ENCODE results near the gene ABTB1.

Gene ABTB1

DNA sequence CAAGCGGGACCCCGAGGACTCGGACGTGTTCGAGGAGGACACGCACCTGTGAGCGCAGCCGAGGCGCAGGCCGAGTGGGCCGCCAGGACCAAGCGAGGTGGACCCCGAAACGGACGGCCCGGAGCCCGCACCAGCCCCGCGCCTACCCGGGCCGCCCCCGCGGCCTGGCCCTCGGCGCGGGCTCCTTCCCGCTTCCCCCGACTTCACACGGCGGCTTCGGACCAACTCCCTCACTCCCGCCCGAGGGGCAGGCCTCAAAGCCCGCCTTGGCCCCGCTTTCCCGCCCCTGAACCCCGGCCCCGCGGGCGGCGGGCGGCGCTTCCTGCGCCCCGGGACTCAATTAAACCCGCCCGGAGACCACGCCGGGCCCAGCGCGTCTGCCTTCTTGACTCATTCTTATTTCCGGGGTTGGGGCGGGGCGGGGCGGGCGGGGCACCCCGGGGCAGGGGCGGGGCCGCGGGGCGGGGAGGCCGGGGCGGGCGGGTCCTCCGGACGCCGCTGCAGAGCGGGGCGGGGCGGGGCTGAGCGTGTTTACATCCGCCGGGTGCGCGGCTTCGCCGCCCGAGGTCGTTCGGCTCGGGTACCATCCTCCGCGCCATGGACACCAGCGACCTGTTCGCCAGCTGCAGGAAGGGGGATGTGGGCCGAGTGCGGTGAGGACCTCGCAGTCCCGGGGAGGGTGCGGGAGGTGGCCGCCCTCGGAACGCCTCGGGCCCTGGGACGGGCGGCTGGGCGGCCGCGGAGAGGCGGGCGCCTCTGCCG lies at the start of gene ABTB1:
TSS of gene ABTB1 (plus strand) at position 524 of the 762 bp plus-strand sequence. CDS start at position 598, 74 bp downstream.
- DNase-seq (ENCODE audit: low read depth) = peak; percentile 76

DNA sequence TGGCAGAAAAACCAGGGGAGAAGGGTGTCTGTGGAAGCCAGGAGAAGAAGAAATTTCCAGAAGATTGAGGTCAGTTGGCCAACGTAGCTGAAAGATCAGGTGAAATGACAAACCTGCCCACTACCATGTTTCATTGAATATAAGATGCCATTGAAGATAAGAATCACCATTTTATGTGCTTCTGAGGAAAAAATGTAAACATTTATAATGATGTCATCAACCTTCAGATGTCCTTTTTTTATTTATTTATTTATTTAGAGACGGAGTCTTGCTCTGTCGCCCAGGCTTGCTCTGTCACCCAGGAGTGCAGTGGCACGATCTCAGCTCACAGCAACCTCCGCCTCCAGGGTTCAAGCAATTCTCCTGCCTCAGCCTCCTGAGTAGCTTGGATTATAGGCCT lies 48.7 kb upstream of the ABTB1 start:
- no peak for DNase-seq (ENCODE audit: low read depth)

DNA sequence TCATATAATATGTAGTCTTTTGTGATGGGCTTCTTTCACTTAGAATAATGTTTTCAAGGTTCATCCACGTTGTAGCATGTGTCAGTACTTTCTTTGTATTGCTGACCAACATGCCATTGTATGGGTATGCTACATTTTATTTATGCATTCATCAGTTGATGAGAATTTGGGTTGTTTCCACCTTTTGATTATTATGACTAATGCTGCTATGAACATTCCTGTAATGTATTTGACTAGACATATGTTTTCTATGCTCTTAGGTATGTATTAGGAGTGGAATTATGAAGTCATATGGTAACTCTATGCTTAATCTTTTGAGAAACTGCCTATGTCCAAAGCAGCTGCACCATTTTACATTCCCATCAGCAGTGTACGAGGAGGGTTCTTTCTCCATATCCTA lies 46.9 kb upstream of the ABTB1 start:
- no peak for DNase-seq (ENCODE audit: low read depth)

DNA sequence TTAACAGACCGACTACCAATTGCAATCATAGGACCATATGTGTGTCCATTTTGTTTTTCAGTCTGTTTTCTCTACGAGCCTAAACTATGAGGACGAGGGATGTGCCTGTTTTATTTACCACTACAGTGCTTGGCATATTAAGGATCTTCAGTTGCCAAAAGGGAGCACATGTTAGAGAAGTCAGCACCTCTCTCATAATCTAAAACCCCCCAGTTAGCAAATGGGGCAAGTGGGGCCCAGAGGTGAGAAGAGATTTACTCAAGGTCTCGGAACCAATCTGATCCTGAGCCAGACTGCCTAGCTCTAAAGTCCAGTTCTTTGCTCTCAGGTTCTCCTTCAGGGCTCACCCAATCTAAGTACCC lies 44.3 kb upstream of the ABTB1 start:
- DNase-seq (ENCODE audit: low read depth) = no peak

GRCh38 chr3:127628788-127629466 lies 43.8 kb upstream of the ABTB1 start, which contains the start of gene PODXL2:
TSS of gene PODXL2 (plus strand) at chr3:127629185. CDS start at chr3:127629220, 35 bp downstream.
- DNase-seq (ENCODE audit: low read depth) = peak; percentile 59

GRCh38 chr3:127629467-127630403 lies 43.0 kb upstream of the ABTB1 start:
- DNase-seq (ENCODE audit: low read depth) = no peak

- DNase-seq (ENCODE audit: low read depth) = no peak
These were observed 41.7 kb upstream of the ABTB1 start for GRCh38 chr3:127630811-127631714.

DNA sequence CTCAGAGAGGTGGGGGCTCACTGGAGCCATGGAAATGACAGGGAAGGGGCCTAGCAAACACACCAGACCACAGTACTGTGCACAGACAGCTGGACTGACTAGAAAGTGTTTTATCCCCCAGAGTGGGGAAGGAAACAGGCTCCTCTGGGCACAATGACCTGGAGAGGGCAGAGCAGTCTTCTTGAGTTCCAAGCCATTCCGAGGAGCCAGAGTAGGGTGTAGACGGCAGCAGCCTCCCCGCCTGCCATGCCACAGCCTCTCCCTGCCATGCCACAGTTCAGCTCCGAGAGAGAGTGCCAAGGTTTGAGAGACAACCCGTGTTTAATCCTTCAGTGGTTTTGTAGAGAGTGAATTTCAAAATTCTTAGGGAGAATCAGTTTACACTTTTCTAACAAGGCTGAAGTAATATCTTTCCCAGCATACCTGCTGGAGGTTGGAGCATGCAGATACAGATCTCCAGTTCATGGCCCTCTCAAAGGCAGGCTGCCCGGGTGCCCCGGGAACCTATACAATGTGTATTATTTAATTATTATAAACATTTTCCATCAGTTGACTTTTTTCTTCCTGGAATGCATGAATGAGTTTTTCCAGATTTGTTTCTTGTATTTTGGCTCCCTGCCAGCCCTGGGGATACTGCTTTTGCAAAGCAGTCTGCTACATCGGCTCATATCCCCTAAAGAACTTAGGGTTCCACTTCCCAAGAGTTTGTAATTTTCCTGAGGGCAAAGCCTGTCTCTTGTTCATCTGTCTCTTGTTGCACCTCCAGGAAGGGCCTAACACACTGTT lies 40.5 kb upstream of the ABTB1 start:
- DNase-seq (ENCODE audit: low read depth) = no peak

DNA sequence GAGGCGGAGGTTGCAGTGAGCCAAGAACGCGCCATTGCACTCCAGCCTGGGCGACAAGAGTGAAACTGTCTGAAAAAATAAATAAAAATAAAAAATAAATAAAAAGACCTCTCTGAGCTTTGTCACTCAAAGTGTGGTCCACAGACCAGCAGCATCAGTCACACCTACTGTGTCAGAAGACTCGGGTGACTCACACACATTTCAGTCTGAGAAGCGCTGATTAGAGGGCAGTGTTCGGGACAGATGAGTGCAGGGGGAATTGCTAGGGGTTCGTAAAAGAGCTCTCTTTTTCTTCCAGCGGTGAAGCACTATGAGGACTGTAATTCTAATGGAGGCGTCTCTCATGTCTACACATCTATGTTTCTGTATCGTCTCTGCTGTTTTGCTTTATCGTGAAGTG lies 38.1 kb upstream of the ABTB1 start:
- DNase-seq (ENCODE audit: low read depth) = no peak

- DNase-seq (ENCODE audit: low read depth) = no peak
These were observed 35.2 kb upstream of the ABTB1 start for GRCh38 chr3:127637546-127637945.

- DNase-seq (ENCODE audit: low read depth) = no peak
These were observed 34.8 kb upstream of the ABTB1 start for GRCh38 chr3:127637971-127638370.

DNA sequence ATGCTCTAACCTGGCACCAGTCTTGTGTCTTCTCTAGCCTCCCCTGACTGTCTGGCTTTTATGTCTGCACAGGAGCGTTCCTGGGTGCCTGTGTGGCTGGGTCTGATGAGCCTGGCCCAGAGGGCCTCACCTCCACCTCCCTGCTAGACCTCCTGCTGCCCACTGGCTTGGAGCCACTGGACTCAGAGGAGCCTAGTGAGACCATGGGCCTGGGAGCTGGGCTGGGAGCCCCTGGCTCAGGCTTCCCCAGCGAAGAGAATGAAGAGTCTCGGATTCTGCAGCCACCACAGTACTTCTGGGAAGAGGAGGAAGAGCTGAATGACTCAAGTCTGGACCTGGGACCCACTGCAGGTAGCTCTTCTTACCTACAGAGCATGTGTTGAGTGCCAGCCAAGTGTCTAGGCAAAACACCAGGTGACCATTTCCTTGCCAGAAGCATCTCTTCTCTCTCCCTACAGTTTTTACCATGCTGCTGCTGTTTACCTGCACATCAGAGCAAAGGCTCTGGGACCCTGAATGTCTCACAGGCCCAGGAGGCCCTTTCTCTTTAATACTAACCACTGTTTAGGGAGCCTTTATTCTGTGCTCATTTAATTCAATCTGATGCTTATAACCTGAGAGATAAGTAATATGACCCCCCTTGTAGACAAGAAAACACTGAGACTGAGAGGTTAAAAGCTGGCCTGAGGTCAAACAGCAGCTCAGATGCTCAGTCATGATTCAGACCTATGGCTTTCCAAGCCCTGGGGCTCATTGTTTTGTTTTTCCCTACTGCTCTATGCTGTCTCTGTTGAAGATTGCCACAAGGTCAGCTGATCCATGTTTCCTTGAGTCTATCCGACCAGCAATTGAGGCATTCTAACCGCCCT lies 33.3 kb upstream of the ABTB1 start:
- DNase-seq (ENCODE audit: low read depth) = peak; percentile 20

DNA sequence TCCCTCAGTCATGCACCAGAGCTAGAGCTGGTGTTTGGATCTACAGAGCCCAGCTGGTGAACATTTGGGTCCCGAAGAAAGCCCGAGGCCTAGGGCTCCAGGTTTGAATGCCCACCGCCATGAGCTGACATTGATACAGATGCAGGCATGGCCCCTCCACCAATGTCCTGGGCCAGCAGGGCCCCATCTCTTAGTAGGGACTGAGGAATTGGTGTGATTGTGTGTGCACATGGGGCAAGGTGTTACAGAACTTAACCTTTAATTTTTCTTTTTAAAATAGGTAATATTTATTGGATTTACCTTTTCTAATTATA lies 32.8 kb upstream of the ABTB1 start:
- DNase-seq (ENCODE audit: low read depth) = no peak

- DNase-seq (ENCODE audit: low read depth) = no peak
These were observed 27.9 kb upstream of the ABTB1 start for GRCh38 chr3:127644641-127645370.

- DNase-seq (ENCODE audit: low read depth) = no peak
These were observed 27.3 kb upstream of the ABTB1 start for GRCh38 chr3:127645371-127646015.

DNA sequence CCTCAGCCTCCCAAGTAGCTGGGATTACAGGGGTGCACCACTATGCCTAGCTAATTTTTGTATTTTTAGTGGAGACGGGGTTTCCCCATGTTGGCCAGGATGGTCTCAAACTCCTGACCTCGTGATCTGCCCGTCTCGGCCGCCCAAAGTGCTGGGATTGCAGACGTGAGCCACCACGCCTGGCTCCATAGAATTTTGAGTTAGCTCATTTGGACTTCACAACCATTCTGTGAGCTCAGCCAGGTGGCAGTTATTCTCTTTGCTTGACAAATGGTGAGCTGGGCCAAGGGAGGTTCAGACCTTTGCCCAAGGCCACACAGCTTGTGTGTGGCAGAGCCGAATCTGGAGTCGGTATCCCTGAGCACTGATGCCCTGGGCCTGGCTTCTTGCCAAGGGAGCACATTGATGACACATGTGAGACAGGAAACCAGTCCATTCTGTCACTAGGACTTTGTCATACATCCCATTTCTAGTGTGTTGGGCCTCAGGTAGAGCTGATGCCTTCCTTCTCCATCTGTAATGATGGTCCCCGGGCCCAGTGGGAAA lies 26.2 kb upstream of the ABTB1 start:
- no peak for DNase-seq (ENCODE audit: low read depth)

DNA sequence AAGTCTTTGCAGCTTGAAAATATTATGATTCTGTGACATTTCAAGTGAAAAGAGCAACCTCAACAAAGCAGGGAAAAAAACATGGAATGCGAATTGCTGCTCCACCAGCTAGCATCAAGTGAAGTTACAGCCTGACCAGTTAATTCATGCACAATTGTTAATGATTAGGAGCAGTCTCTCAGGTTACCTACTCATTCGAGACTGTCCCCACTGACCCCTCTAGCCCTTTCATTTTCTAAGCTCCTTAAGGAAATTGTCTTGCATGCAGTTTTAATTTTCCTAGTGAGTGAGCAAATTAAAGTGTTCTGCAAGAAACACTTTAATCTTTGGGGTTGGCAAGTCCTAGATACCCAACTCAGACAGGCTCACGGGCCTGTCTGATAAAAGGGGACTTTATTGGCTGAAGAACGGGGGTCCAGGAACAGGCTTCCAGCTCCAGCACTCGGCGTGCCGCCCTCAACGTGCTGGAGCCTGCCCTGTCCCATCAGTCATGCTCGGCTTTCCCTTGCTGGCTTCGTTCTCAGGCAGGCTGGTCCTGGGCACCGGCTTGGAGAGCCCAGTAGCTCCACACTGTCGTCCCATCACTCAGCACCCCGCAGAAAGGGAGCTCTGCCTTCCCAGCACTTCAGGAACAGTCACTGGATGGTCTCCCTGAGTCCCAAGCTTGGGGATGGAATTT lies 25.4 kb upstream of the ABTB1 start:
- DNase-seq (ENCODE audit: low read depth) = no peak

GRCh38 chr3:127647845-127648204 lies 24.9 kb upstream of the ABTB1 start:
- no peak for DNase-seq (ENCODE audit: low read depth)
